ENCODE data around the gene PPARG. TPM values are rescaled to one million over a fixed set of nuclear protein-coding genes. Genes with fewer than 3 reads are reported as not detected.

PPARG gene
- total and polyA plus RNA-seq, 2 experiments from 2014 or later = 0.15 to 0.42 TPM

DNA sequence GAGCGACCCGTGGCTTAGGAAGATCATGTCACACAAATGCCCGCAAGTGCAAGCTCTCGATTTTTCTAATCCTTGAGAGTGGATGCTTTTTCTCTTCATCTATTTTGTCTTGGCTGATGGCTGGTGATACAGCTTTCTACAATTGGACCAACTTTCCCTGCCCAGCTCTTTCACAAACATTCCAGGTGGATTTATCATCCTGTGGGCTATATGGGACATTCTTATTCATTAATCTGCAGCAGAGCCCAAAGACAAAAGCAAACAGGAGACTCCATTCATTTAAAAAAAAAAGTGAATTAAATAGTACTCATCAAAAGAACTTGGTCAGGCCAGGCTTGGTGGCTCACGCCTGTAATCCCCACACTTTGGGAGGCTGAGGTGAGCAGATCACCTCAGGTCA lies 181.2 kb downstream of the PPARG start:
- Histone ChIP-seq H3K9me2 (ENCODE audit: insufficient read depth) (no peaks in the 10 kb centered on the region), H3K79me2 (replicated peaks; ENCODE audit: insufficient read depth) (no peaks in the 10 kb centered on the region), H3K27ac (ENCODE audit: low read depth) (no peak overlapping the region), H3K4me2 (no peak overlapping the region), H3K4me3 (no peak overlapping the region), H3K27me3 (ENCODE audit: insufficient read depth) (no peaks in the 10 kb centered on the region), H2AFZ (no peak overlapping the region), H3F3A (replicated peaks; ENCODE audit: low read depth) (no peaks in the 10 kb centered on the region), H3K36me3 (ENCODE audit: insufficient read depth) (no peaks in the 10 kb centered on the region), H4K20me1 (replicated peaks; ENCODE audit: insufficient read depth) (no peaks in the 10 kb centered on the region), H3K4me1 (ENCODE audit: insufficient read depth) (no peaks in the 10 kb centered on the region; the same call in 1 of the 2 replicates)
- Mint-ChIP-seq H3K4me1 (peaks cover 12% of the 10 kb centered on the region), H3K27ac (no peak overlapping the region), H3K9me3 (no peaks in the 10 kb centered on the region), H3K4me3 (no peak overlapping the region), H3K36me3 (ENCODE audit: low read depth) (no peaks in the 10 kb centered on the region), H3K27me3 (ENCODE audit: insufficient read depth, low read depth, poor library complexity) (peaks cover 3% of the 10 kb centered on the region)
- TF ChIP-seq, protein P1, sequence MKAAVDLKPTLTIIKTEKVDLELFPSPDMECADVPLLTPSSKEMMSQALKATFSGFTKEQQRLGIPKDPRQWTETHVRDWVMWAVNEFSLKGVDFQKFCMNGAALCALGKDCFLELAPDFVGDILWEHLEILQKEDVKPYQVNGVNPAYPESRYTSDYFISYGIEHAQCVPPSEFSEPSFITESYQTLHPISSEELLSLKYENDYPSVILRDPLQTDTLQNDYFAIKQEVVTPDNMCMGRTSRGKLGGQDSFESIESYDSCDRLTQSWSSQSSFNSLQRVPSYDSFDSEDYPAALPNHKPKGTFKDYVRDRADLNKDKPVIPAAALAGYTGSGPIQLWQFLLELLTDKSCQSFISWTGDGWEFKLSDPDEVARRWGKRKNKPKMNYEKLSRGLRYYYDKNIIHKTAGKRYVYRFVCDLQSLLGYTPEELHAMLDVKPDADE (IDR thresholded peaks at IDR 0.05) = no peak
- TF ChIP-seq, protein P2, sequence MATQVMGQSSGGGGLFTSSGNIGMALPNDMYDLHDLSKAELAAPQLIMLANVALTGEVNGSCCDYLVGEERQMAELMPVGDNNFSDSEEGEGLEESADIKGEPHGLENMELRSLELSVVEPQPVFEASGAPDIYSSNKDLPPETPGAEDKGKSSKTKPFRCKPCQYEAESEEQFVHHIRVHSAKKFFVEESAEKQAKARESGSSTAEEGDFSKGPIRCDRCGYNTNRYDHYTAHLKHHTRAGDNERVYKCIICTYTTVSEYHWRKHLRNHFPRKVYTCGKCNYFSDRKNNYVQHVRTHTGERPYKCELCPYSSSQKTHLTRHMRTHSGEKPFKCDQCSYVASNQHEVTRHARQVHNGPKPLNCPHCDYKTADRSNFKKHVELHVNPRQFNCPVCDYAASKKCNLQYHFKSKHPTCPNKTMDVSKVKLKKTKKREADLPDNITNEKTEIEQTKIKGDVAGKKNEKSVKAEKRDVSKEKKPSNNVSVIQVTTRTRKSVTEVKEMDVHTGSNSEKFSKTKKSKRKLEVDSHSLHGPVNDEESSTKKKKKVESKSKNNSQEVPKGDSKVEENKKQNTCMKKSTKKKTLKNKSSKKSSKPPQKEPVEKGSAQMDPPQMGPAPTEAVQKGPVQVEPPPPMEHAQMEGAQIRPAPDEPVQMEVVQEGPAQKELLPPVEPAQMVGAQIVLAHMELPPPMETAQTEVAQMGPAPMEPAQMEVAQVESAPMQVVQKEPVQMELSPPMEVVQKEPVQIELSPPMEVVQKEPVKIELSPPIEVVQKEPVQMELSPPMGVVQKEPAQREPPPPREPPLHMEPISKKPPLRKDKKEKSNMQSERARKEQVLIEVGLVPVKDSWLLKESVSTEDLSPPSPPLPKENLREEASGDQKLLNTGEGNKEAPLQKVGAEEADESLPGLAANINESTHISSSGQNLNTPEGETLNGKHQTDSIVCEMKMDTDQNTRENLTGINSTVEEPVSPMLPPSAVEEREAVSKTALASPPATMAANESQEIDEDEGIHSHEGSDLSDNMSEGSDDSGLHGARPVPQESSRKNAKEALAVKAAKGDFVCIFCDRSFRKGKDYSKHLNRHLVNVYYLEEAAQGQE (IDR thresholded peaks at IDR 0.05; ENCODE audit: unreplicated experiment) = no peak
- TF ChIP-seq ZNF331 (CRISPR knock-in tag; IDR thresholded peaks at IDR 0.05; ENCODE audit: low read depth) (no peak), JUNB (IDR thresholded peaks at IDR 0.05; ENCODE audit: unreplicated experiment) (no peak), CREB1 (CRISPR knock-in tag; IDR thresholded peaks at IDR 0.05; ENCODE audit: low read depth) (no peak), ZNF114 (CRISPR knock-in tag; IDR thresholded peaks at IDR 0.05) (no peak), EZH2 (IDR thresholded peaks at IDR 0.05; ENCODE audit: low read depth, unreplicated experiment) (no peak), POLR2AphosphoS5 (IDR thresholded peaks at IDR 0.05; ENCODE audit: low read depth) (no peak), NANOG (IDR thresholded peaks at IDR 0.05; ENCODE audit: borderline replicate concordance) (no peak), STAT1 (IDR thresholded peaks at IDR 0.05; ENCODE audit: unreplicated experiment) (no peak), EZH2phosphoT487 (IDR thresholded peaks at IDR 0.05; ENCODE audit: unreplicated experiment) (no peak)
- TF ChIP-seq, protein P3, sequence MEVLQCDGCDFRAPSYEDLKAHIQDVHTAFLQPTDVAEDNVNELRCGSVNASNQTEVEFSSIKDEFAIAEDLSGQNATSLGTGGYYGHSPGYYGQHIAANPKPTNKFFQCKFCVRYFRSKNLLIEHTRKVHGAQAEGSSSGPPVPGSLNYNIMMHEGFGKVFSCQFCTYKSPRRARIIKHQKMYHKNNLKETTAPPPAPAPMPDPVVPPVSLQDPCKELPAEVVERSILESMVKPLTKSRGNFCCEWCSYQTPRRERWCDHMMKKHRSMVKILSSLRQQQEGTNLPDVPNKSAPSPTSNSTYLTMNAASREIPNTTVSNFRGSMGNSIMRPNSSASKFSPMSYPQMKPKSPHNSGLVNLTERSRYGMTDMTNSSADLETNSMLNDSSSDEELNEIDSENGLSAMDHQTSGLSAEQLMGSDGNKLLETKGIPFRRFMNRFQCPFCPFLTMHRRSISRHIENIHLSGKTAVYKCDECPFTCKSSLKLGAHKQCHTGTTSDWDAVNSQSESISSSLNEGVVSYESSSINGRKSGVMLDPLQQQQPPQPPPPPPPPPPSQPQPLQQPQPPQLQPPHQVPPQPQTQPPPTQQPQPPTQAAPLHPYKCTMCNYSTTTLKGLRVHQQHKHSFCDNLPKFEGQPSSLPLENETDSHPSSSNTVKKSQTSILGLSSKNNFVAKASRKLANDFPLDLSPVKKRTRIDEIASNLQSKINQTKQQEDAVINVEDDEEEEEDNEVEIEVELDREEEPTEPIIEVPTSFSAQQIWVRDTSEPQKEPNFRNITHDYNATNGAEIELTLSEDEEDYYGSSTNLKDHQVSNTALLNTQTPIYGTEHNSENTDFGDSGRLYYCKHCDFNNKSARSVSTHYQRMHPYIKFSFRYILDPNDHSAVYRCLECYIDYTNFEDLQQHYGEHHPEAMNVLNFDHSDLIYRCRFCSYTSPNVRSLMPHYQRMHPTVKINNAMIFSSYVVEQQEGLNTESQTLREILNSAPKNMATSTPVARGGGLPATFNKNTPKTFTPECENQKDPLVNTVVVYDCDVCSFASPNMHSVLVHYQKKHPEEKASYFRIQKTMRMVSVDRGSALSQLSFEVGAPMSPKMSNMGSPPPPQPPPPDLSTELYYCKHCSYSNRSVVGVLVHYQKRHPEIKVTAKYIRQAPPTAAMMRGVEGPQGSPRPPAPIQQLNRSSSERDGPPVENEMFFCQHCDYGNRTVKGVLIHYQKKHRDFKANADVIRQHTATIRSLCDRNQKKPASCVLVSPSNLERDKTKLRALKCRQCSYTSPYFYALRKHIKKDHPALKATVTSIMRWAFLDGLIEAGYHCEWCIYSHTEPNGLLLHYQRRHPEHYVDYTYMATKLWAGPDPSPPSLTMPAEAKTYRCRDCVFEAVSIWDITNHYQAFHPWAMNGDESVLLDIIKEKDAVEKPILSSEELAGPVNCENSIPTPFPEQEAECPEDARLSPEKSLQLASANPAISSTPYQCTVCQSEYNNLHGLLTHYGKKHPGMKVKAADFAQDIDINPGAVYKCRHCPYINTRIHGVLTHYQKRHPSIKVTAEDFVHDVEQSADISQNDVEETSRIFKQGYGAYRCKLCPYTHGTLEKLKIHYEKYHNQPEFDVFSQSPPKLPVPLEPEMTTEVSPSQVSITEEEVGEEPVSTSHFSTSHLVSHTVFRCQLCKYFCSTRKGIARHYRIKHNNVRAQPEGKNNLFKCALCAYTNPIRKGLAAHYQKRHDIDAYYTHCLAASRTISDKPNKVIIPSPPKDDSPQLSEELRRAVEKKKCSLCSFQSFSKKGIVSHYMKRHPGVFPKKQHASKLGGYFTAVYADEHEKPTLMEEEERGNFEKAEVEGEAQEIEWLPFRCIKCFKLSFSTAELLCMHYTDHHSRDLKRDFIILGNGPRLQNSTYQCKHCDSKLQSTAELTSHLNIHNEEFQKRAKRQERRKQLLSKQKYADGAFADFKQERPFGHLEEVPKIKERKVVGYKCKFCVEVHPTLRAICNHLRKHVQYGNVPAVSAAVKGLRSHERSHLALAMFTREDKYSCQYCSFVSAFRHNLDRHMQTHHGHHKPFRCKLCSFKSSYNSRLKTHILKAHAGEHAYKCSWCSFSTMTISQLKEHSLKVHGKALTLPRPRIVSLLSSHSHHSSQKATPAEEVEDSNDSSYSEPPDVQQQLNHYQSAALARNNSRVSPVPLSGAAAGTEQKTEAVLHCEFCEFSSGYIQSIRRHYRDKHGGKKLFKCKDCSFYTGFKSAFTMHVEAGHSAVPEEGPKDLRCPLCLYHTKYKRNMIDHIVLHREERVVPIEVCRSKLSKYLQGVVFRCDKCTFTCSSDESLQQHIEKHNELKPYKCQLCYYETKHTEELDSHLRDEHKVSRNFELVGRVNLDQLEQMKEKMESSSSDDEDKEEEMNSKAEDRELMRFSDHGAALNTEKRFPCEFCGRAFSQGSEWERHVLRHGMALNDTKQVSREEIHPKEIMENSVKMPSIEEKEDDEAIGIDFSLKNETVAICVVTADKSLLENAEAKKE (CRISPR knock-in tag; IDR thresholded peaks at IDR 0.05) = no peak
- TF ChIP-seq, protein P4, sequence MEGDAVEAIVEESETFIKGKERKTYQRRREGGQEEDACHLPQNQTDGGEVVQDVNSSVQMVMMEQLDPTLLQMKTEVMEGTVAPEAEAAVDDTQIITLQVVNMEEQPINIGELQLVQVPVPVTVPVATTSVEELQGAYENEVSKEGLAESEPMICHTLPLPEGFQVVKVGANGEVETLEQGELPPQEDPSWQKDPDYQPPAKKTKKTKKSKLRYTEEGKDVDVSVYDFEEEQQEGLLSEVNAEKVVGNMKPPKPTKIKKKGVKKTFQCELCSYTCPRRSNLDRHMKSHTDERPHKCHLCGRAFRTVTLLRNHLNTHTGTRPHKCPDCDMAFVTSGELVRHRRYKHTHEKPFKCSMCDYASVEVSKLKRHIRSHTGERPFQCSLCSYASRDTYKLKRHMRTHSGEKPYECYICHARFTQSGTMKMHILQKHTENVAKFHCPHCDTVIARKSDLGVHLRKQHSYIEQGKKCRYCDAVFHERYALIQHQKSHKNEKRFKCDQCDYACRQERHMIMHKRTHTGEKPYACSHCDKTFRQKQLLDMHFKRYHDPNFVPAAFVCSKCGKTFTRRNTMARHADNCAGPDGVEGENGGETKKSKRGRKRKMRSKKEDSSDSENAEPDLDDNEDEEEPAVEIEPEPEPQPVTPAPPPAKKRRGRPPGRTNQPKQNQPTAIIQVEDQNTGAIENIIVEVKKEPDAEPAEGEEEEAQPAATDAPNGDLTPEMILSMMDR (conservative IDR thresholded peaks at IDR 0.05; ENCODE audit: low read depth in 2 of 2) = no peak
- DNase-seq (ENCODE audit: low spot score) = no peak
- ATAC-seq = no peak
